Skeletal muscle tissue (tissue), 4 donors: ENCODE data around the gene UMPS. TPM values are rescaled to one million over a fixed set of nuclear protein-coding genes. Genes with fewer than 3 reads are reported as not detected.
A peak's percentile ranks its signal among the peaks of the same experiment; 100 is the strongest.
"Not testable (repeated sequence)": the region's sequence is repeated elsewhere in the genome, so short reads cannot be mapped to it uniquely, and the experiment has no call there.

Experiments
- H3K27ac ChIP-seq: one replicate; pipeline ENCODE4 v1.7.0; 2013; ENCODE audit warnings: mild to moderate bottlenecking, low read depth, low read length, inconsistent platforms
- H3K27me3 ChIP-seq, 3 donors: one replicate each; pipeline ENCODE4 v1.7.0; 2013; ENCODE audit warnings: low read length in 3 of 3; ENCODE audit not compliant: control insufficient read depth in 3 of 3, insufficient read depth in 3 of 3
- H3K36me3 ChIP-seq, 3 donors: one replicate each; pipeline ENCODE4 v1.7.0; 2013; ENCODE audit warnings: low read length in 3 of 3; ENCODE audit not compliant: control insufficient read depth in 3 of 3, insufficient read depth in 3 of 3
- H3K4me1 ChIP-seq, 3 donors: one replicate each; pipeline ENCODE4 v1.7.0; 2013; ENCODE audit warnings: low read length in 3 of 3, mild to moderate bottlenecking in 3 of 3; ENCODE audit not compliant: control insufficient read depth in 3 of 3, insufficient read depth in 3 of 3
- H3K4me3 ChIP-seq, 3 donors: one replicate each; pipeline ENCODE4 v1.7.0; 2013; ENCODE audit warnings: low read length in 3 of 3
- H3K9ac ChIP-seq, 3 donors: one replicate each; pipeline ENCODE4 v1.7.0; 2013; ENCODE audit warnings: low read length in 3 of 3, mild to moderate bottlenecking in 3 of 3, moderate library complexity in 2 of 3, low read depth in 1 of 3
- H3K9me3 ChIP-seq, 3 donors: one replicate each; pipeline ENCODE4 v1.7.0; 2013; ENCODE audit warnings: low read length in 3 of 3; ENCODE audit not compliant: control insufficient read depth in 3 of 3
- total RNA-seq: library from RNA; depleted of rRNA; stranded (reverse); fragments of >200 nt; gene quantifications from one replicate; pipeline ENCODE4 v1.2.3, GENCODE V29; 2014
- donor health status: Osteomylitis.

Gene UMPS
- total RNA-seq, 1 donor from 2014 or later: 28.2 TPM

GRCh38 chr3:124702950-124703349 lies 27.3 kb upstream of the UMPS start:
- Histone ChIP-seq H3K36me3 (peaks cover 0 to 3% (median under 1%) of the 10 kb centered on the region in 3 donors), H3K27me3 (no peaks in the 10 kb centered on the region), H3K27ac (no peak overlapping the region), H3K4me1 (peaks cover 0 to 4% (median 0%) of the 10 kb centered on the region in 3 donors), H3K9ac (no peak overlapping the region), H3K4me3 (no peak overlapping the region), H3K9me3 (no peaks in the 10 kb centered on the region)

- Histone ChIP-seq H3K27ac (no peak overlapping the region), H3K9ac (no peak overlapping the region), H3K9me3 (no peaks in the 10 kb centered on the region), H3K36me3 (no peaks in the 10 kb centered on the region), H3K4me1 (peaks cover 0 to 4% (median 0%) of the 10 kb centered on the region in 3 donors), H3K27me3 (no peaks in the 10 kb centered on the region), H3K4me3 (no peak overlapping the region)
Observed at GRCh38 chr3:124705552-124705951, 24.7 kb upstream of the UMPS start.

GRCh38 chr3:124707223-124707622 lies 23.0 kb upstream of the UMPS start:
- H3K9me3 ChIP-seq, H3K36me3 ChIP-seq, H3K4me1 ChIP-seq, H3K4me3 ChIP-seq, H3K27ac ChIP-seq, H3K27me3 ChIP-seq, H3K9ac ChIP-seq: not testable (repeated sequence)

GRCh38 chr3:124707656-124708062 lies 22.6 kb upstream of the UMPS start:
- no peaks in the 10 kb centered on the region for H3K27me3 ChIP-seq
- H3K9ac ChIP-seq: no peak overlapping the region
- H3K36me3 ChIP-seq: no peaks in the 10 kb centered on the region
- no peaks in the 10 kb centered on the region for H3K9me3 ChIP-seq
- peaks cover 0 to 4% (median 0%) of the 10 kb centered on the region in 3 donors for H3K4me1 ChIP-seq
- H3K27ac ChIP-seq: no peak overlapping the region
- no peak overlapping the region for H3K4me3 ChIP-seq

- Histone ChIP-seq H3K9ac (no peak overlapping the region), H3K4me1 (no peaks in the 10 kb centered on the region), H3K4me3 (no peak overlapping the region), H3K9me3 (no peaks in the 10 kb centered on the region), H3K36me3 (peaks cover 7 to 13% (median 11%) of the 10 kb centered on the region in 3 donors), H3K27ac (no peak overlapping the region), H3K27me3 (no peaks in the 10 kb centered on the region)
Observed at GRCh38 chr3:124714223-124714853, 15.9 kb upstream of the UMPS start.

- Histone ChIP-seq H3K27me3 (peaks cover 0 to 6% (median 3%) of the 10 kb centered on the region in 3 donors), H3K4me1 (no peaks in the 10 kb centered on the region), H3K9ac (no peak overlapping the region), H3K36me3 (peaks cover 8 to 11% (median 10%) of the 10 kb centered on the region in 3 donors), H3K9me3 (no peaks in the 10 kb centered on the region), H3K4me3 (no peak overlapping the region), H3K27ac (no peak overlapping the region)
Observed at GRCh38 chr3:124722589-124722988, 7.7 kb upstream of the UMPS start.

- peaks cover 0 to 3% (median 0%) of the 10 kb centered on the region in 3 donors for H3K27me3 ChIP-seq
- H3K4me1 ChIP-seq: peaks cover 11 to 19% (median 13%) of the 10 kb centered on the region in 3 donors
- H3K27ac ChIP-seq: no peak overlapping the region
- peaks cover 2 to 3% (median 3%) of the 10 kb centered on the region in 3 donors for H3K36me3 ChIP-seq
- no peaks in the 10 kb centered on the region for H3K9me3 ChIP-seq
- peak overlapping the region; percentile 95 to 100 (median 99) for H3K4me3 ChIP-seq
- H3K9ac ChIP-seq: peak overlapping the region; percentile 87 to 99 (median 97)
Observed at GRCh38 chr3:124730941-124731297, 667 bp downstream of the UMPS start.

- Histone ChIP-seq H3K9me3 (no peaks in the 10 kb centered on the region), H3K27ac (no peak overlapping the region), H3K9ac (no peak overlapping the region)
Observed at GRCh38 chr3:124731760-124732159, 1.5 kb downstream of the UMPS start.

GRCh38 chr3:124741027-124741426 lies 10.8 kb downstream of the UMPS start:
- H3K36me3 ChIP-seq: peaks cover 33 to 70% (median 61%) of the 10 kb centered on the region in 3 donors
- no peaks in the 10 kb centered on the region for H3K27me3 ChIP-seq
- H3K4me3 ChIP-seq: no peak overlapping the region
- no peak overlapping the region for H3K9ac ChIP-seq
- no peaks in the 10 kb centered on the region for H3K4me1 ChIP-seq
- no peaks in the 10 kb centered on the region for H3K9me3 ChIP-seq
- H3K27ac ChIP-seq: no peak overlapping the region

More at GRCh38 chr3:124731760-124732159, 1.5 kb downstream of the UMPS start:
- H3K4me3 ChIP-seq: no peak overlapping the region
- H3K27me3 ChIP-seq: peaks cover 0 to 3% (median 0%) of the 10 kb centered on the region in 3 donors
- H3K36me3 ChIP-seq: peaks cover 3% of the 10 kb centered on the region in 3 donors
- H3K4me1 ChIP-seq: peaks cover 11 to 19% (median 13%) of the 10 kb centered on the region in 3 donors

GRCh38 chr3:124745756-124746155 lies 15.5 kb downstream of the UMPS start:
- Histone ChIP-seq H3K27ac (no peak overlapping the region), H3K36me3 (peaks cover 17 to 55% (median 44%) of the 10 kb centered on the region in 3 donors), H3K9me3 (no peaks in the 10 kb centered on the region), H3K27me3 (no peaks in the 10 kb centered on the region), H3K9ac (no peak overlapping the region), H3K4me3 (no peak overlapping the region), H3K4me1 (no peaks in the 10 kb centered on the region)
